HG03378 (cell line): Measurements from ENCODE around the gene ASB15.
A peak's percentile ranks its signal among the peaks of the same experiment; 100 is the strongest.

ENCODE experiments used
- ATAC-seq: cut with Tn5 transposase; IDR thresholded peaks from one replicate; pipeline ENCODE4 v1.9.1; 2021; ENCODE audit warnings: mild to moderate bottlenecking, moderate library complexity; ENCODE audit not compliant: unreplicated experiment

The ASB15 gene

GRCh38 chr7:123661765-123662164 lies 60.1 kb downstream of the ASB15 start:
- no peak for ATAC-seq

GRCh38 chr7:123662293-123662692 lies 60.7 kb downstream of the ASB15 start:
- ATAC-seq: no peak

- ATAC-seq: no peak
These were observed 61.1 kb downstream of the ASB15 start for GRCh38 chr7:123662755-123663154.

GRCh38 chr7:123663200-123663599 lies 61.6 kb downstream of the ASB15 start:
- ATAC-seq: no peak

GRCh38 chr7:123665157-123665556 lies 63.5 kb downstream of the ASB15 start:
- ATAC-seq: no peak

- no peak for ATAC-seq
These were observed 64.3 kb downstream of the ASB15 start for GRCh38 chr7:123665896-123666295.

- no peak for ATAC-seq
These were observed 64.9 kb downstream of the ASB15 start for GRCh38 chr7:123666492-123666891.

- no peak for ATAC-seq
These were observed 67.9 kb downstream of the ASB15 start for GRCh38 chr7:123669485-123669884.

GRCh38 chr7:123673137-123673732 lies 71.6 kb downstream of the ASB15 start:
- no peak for ATAC-seq

- no peak for ATAC-seq
These were observed 72.3 kb downstream of the ASB15 start for GRCh38 chr7:123673752-123674398.

GRCh38 chr7:123674399-123675180 lies 73.0 kb downstream of the ASB15 start:
- ATAC-seq: no peak

GRCh38 chr7:123675181-123675473 lies 73.5 kb downstream of the ASB15 start:
- no peak for ATAC-seq

GRCh38 chr7:123677061-123677715 lies 75.6 kb downstream of the ASB15 start:
- no peak for ATAC-seq

GRCh38 chr7:123679614-123680013 lies 78.0 kb downstream of the ASB15 start:
- no peak for ATAC-seq

GRCh38 chr7:123680580-123680979 lies 79.0 kb downstream of the ASB15 start:
- no peak for ATAC-seq

- ATAC-seq: no peak
These were observed 79.9 kb downstream of the ASB15 start for GRCh38 chr7:123681561-123681960.

- ATAC-seq: peak; percentile 77
These were observed 81.1 kb downstream of the ASB15 start for GRCh38 chr7:123682690-123683089.

- ATAC-seq: no peak
These were observed 85.5 kb downstream of the ASB15 start for GRCh38 chr7:123687161-123687560.

- no peak for ATAC-seq
These were observed 86.1 kb downstream of the ASB15 start for GRCh38 chr7:123687727-123688126.
